HepG2 (cell line): Measurements from ENCODE around the gene CCDC88A. TPM values are rescaled to one million over a fixed set of nuclear protein-coding genes. Genes with fewer than 3 reads are reported as not detected.
A peak's percentile ranks its signal among the peaks of the same experiment; 100 is the strongest.

Source experiments
- EED ChIP-seq: sonication (generic); formaldehyde crosslinking; IDR thresholded peaks from 2 replicates; pipeline ENCODE4 v1.5.0; 2020; ENCODE audit warnings: mild to moderate bottlenecking, missing genetic modification reagents
- ETV5 ChIP-seq: IDR thresholded peaks from 2 replicates; pipeline ENCODE4 v1.6.1; 2018; ENCODE audit warnings: missing biosample characterization, missing genetic modification reagents, inconsistent platforms, borderline replicate concordance
- HDAC1 ChIP-seq: sonication (generic); formaldehyde crosslinking; IDR thresholded peaks from 2 replicates; pipeline ENCODE4 v1.5.1; 2020; ENCODE audit warnings: mild to moderate bottlenecking, missing genetic modification reagents
- HDAC2 ChIP-seq: sonication (generic); formaldehyde crosslinking; IDR thresholded peaks from 2 replicates; pipeline ENCODE4 v1.4.0; 2020; ENCODE audit warnings: missing genetic modification reagents
- HNF4A ChIP-seq: sonication (generic); formaldehyde crosslinking; IDR thresholded peaks from 2 replicates; pipeline ENCODE4 v1.4.0; 2020; ENCODE audit warnings: missing genetic modification reagents
- IRX3 ChIP-seq: sonication (generic); formaldehyde crosslinking; IDR thresholded peaks from 2 replicates; pipeline ENCODE4 v1.8.1; 2023; ENCODE audit warnings: mild to moderate bottlenecking, low read depth, missing genetic modification reagents, borderline replicate concordance
- MAF1 ChIP-seq: sonication (generic); formaldehyde crosslinking; IDR thresholded peaks from 2 replicates; pipeline ENCODE4 v1.5.0; 2020; ENCODE audit warnings: missing genetic modification reagents, borderline replicate concordance
- NFYB ChIP-seq: sonication (generic); formaldehyde crosslinking; IDR thresholded peaks from 2 replicates; pipeline ENCODE4 v1.4.0; 2020; ENCODE audit warnings: missing genetic modification reagents
- NR2F2 ChIP-seq: IDR thresholded peaks from 2 replicates; pipeline ENCODE4 v1.6.1; 2012; ENCODE audit warnings: low read depth, inconsistent platforms, borderline replicate concordance
- SSRP1 ChIP-seq: IDR thresholded peaks from 2 replicates; pipeline ENCODE4 v1.6.1; 2016; ENCODE audit warnings: control low read depth
- ZNF121 ChIP-seq: sonication (generic); formaldehyde crosslinking; IDR thresholded peaks from 2 replicates; pipeline ENCODE4 v1.5.0; 2020; ENCODE audit warnings: mild to moderate bottlenecking, missing genetic modification reagents
- ZNF570 ChIP-seq: sonication (generic); formaldehyde crosslinking; IDR thresholded peaks from 2 replicates; pipeline ENCODE4 v1.4.0; 2020; ENCODE audit warnings: mild to moderate bottlenecking, missing genetic modification reagents, borderline replicate concordance
- polyA plus RNA-seq, 8 experiments: library from polyadenylated mRNA; depleted of rRNA in 3 of 8; stranded (reverse) in 7 of 8; unstranded in 1 of 8; fragments of >200 nt; fragmentation: Illumina TruSeq in 4 of 8; extraction: Trizol in 4 of 8; gene quantifications; 2 replicates each; pipeline versions ENCODE4 v1.2.1 to v1.2.3, GENCODE V29; 2011 to 2016; ENCODE audit warnings: low read depth in 4 of 8, missing spikeins in 1 of 8, mixed read lengths in 1 of 8; ENCODE audit not compliant: insufficient read depth in 1 of 8
- total RNA-seq, 5 experiments: library from RNA; depleted of rRNA; stranded (reverse); fragments of >200 nt; fragmentation: Illumina TruSeq; extraction: Trizol; gene quantifications; 2 replicates each; pipeline ENCODE4 v1.2.3, GENCODE V29; 2016; ENCODE audit warnings: low read depth in 1 of 5
- TF ChIP-seq, protein P1 (sequence below): sonication (generic); formaldehyde crosslinking; IDR thresholded peaks from 2 replicates; pipeline ENCODE4 v1.5.1; 2020; ENCODE audit warnings: missing genetic modification reagents, mild to moderate bottlenecking, borderline replicate concordance
- TF ChIP-seq, protein P2 (sequence below): sonication (generic); formaldehyde crosslinking; IDR thresholded peaks from 2 replicates; pipeline ENCODE4 v1.4.0; 2020; ENCODE audit warnings: missing genetic modification reagents
- TF ChIP-seq, protein P3 (sequence below): sonication (generic); formaldehyde crosslinking; IDR thresholded peaks from 2 replicates; pipeline ENCODE4 v1.9.0; 2021; ENCODE audit warnings: missing genetic modification reagents, borderline replicate concordance
- TF ChIP-seq, protein P4 (sequence below): IDR thresholded peaks from 2 replicates; pipeline ENCODE4 v1.6.1; 2016; ENCODE audit warnings: low read depth
- TF ChIP-seq, protein P5 (sequence below): sonication (generic); formaldehyde crosslinking; IDR thresholded peaks from 2 replicates; pipeline ENCODE4 v1.9.0; 2022; ENCODE audit warnings: low read depth, missing genetic modification reagents

The CCDC88A gene
- total and polyA plus RNA-seq, 2 of the 13 experiments (the other 11 are each of a cell fraction or from before 2014, with no cell fraction given), result 43.2 to 84.1 TPM

DNA sequence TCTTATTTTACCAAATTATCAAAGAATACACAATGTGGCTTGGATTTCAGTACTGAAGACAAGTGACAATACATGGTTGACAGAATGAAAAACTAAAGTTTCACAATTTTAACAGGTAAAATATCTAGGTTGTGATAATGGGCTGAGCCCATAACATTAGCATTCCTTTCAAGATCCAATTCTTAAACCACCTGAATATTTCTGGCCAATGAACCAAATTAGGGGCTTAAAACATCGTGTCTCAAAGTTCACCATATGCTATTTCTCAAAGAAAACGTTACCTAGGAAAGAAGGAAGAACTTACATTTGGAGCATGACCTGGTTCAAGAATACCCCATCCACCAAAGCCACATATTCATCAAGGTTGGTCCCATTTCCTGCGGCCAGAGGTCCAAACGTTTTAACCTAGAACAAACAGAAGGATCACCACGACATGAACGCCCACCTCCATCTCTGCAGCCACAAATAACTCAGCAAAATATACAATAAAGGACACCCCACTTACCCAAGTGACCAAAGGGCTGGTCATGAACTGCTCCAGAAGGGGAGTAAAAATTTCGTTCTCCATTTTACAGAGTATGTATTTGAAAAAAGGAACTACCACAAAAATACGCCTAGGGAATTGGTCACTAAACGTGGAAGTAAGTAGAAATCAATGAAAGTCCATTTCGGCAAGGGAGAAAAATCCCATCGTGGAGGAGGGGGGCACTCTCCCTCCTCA lies 984 bp downstream of the CCDC88A start (continued):
- TF ChIP-seq, protein P1, sequence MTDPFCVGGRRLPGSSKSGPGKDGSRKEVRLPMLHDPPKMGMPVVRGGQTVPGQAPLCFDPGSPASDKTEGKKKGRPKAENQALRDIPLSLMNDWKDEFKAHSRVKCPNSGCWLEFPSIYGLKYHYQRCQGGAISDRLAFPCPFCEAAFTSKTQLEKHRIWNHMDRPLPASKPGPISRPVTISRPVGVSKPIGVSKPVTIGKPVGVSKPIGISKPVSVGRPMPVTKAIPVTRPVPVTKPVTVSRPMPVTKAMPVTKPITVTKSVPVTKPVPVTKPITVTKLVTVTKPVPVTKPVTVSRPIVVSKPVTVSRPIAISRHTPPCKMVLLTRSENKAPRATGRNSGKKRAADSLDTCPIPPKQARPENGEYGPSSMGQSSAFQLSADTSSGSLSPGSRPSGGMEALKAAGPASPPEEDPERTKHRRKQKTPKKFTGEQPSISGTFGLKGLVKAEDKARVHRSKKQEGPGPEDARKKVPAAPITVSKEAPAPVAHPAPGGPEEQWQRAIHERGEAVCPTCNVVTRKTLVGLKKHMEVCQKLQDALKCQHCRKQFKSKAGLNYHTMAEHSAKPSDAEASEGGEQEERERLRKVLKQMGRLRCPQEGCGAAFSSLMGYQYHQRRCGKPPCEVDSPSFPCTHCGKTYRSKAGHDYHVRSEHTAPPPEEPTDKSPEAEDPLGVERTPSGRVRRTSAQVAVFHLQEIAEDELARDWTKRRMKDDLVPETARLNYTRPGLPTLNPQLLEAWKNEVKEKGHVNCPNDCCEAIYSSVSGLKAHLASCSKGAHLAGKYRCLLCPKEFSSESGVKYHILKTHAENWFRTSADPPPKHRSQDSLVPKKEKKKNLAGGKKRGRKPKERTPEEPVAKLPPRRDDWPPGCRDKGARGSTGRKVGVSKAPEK (CRISPR knock-in tag), result no peak
- no peak for TF ChIP-seq HDAC1 (CRISPR knock-in tag)
- no peak for TF ChIP-seq ZNF121
- TF ChIP-seq, protein P2, sequence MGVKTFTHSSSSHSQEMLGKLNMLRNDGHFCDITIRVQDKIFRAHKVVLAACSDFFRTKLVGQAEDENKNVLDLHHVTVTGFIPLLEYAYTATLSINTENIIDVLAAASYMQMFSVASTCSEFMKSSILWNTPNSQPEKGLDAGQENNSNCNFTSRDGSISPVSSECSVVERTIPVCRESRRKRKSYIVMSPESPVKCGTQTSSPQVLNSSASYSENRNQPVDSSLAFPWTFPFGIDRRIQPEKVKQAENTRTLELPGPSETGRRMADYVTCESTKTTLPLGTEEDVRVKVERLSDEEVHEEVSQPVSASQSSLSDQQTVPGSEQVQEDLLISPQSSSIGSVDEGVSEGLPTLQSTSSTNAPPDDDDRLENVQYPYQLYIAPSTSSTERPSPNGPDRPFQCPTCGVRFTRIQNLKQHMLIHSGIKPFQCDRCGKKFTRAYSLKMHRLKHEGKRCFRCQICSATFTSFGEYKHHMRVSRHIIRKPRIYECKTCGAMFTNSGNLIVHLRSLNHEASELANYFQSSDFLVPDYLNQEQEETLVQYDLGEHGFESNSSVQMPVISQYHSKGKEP (CRISPR knock-in tag), result no peak
- TF ChIP-seq, protein P3, sequence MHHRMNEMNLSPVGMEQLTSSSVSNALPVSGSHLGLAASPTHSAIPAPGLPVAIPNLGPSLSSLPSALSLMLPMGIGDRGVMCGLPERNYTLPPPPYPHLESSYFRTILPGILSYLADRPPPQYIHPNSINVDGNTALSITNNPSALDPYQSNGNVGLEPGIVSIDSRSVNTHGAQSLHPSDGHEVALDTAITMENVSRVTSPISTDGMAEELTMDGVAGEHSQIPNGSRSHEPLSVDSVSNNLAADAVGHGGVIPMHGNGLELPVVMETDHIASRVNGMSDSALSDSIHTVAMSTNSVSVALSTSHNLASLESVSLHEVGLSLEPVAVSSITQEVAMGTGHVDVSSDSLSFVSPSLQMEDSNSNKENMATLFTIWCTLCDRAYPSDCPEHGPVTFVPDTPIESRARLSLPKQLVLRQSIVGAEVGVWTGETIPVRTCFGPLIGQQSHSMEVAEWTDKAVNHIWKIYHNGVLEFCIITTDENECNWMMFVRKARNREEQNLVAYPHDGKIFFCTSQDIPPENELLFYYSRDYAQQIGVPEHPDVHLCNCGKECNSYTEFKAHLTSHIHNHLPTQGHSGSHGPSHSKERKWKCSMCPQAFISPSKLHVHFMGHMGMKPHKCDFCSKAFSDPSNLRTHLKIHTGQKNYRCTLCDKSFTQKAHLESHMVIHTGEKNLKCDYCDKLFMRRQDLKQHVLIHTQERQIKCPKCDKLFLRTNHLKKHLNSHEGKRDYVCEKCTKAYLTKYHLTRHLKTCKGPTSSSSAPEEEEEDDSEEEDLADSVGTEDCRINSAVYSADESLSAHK (CRISPR knock-in tag), result no peak
- no peak for TF ChIP-seq EED (CRISPR knock-in tag)
- TF ChIP-seq HDAC2 (CRISPR knock-in tag), result peak; percentile 25; the same call in 1 of the 2 replicates
- no peak for TF ChIP-seq ETV5 (CRISPR knock-in tag)
- no peak for TF ChIP-seq IRX3 (CRISPR knock-in tag)
- TF ChIP-seq, protein P4, sequence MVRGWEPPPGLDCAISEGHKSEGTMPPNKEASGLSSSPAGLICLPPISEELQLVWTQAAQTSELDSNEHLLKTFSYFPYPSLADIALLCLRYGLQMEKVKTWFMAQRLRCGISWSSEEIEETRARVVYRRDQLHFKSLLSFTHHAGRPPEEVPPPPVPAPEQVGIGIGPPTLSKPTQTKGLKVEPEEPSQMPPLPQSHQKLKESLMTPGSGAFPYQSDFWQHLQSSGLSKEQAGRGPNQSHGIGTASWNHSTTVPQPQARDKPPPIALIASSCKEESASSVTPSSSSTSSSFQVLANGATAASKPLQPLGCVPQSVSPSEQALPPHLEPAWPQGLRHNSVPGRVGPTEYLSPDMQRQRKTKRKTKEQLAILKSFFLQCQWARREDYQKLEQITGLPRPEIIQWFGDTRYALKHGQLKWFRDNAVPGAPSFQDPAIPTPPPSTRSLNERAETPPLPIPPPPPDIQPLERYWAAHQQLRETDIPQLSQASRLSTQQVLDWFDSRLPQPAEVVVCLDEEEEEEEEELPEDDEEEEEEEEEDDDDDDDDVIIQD (CRISPR knock-in tag), result 0 out of 2 replicates have a peak, but pooled peaks have one; percentile 26
- TF ChIP-seq NFYB (CRISPR knock-in tag), result no peak
- TF ChIP-seq, protein P5, sequence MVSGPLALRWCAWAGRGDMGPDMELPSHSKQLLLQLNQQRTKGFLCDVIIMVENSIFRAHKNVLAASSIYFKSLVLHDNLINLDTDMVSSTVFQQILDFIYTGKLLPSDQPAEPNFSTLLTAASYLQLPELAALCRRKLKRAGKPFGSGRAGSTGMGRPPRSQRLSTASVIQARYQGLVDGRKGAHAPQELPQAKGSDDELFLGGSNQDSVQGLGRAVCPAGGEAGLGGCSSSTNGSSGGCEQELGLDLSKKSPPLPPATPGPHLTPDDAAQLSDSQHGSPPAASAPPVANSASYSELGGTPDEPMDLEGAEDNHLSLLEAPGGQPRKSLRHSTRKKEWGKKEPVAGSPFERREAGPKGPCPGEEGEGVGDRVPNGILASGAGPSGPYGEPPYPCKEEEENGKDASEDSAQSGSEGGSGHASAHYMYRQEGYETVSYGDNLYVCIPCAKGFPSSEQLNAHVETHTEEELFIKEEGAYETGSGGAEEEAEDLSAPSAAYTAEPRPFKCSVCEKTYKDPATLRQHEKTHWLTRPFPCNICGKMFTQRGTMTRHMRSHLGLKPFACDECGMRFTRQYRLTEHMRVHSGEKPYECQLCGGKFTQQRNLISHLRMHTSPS (CRISPR knock-in tag), result no peak
- no peak for TF ChIP-seq SSRP1 (CRISPR knock-in tag)
- TF ChIP-seq ZNF570 (CRISPR knock-in tag), result no peak
- no peak for TF ChIP-seq NR2F2
- TF ChIP-seq HNF4A, result peak; percentile 12; the same call in 1 of the 2 replicates
- TF ChIP-seq MAF1 (CRISPR knock-in tag), result no peak
